GM21367 (cell line): ENCODE results near the gene CNIH1.
"Not testable (repeated sequence)": the region's sequence is repeated elsewhere in the genome, so short reads cannot be mapped to it uniquely, and the experiment has no call there.

Experiments
- ATAC-seq: cut with Tn5 transposase; IDR thresholded peaks from one replicate; pipeline ENCODE4 v1.9.1; 2021; ENCODE audit not compliant: unreplicated experiment

Gene CNIH1

GRCh38 chr14:54470701-54471100 lies 29.5 kb upstream of the CNIH1 start:
- ATAC-seq: no peak

DNA sequence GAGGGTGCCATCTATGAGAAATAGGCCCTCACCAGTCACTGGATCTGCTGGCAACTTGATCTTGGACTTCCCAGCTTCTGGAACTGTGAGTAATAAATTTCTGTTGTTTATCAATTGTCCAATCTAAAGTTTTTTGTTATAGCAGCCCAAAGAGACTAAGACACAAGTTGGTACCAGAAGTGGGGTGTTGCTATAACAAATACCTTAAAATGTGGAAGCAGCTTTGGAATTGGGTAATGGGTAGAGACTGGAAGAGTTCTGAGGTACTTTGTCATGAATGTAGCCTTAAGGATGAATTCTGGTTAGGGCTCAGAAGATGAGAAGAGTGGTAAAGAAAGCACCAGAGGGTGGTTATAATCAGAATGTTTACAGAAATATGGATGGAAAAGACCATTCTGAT lies 26.1 kb upstream of the CNIH1 start:
- ATAC-seq: no peak

DNA sequence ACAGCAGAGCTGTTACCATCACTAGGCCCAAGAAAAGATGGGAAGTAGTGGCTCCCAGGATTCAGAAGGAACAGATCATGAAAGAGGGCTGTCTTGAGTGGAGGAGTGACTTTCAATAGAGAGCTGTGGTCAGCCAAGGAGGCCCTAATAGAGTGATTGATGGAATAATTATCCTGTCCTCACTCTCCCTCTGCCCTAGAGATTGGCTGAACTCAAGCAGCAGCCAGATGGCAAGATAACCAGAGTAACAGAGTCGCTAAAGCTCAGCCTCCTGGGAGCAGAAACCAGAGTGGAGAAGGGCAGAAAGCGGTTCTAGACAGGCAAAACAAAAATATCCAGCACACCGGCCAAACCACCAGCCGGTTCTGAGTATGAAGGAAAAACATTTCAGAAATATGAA lies 24.5 kb upstream of the CNIH1 start:
- no peak for ATAC-seq

DNA sequence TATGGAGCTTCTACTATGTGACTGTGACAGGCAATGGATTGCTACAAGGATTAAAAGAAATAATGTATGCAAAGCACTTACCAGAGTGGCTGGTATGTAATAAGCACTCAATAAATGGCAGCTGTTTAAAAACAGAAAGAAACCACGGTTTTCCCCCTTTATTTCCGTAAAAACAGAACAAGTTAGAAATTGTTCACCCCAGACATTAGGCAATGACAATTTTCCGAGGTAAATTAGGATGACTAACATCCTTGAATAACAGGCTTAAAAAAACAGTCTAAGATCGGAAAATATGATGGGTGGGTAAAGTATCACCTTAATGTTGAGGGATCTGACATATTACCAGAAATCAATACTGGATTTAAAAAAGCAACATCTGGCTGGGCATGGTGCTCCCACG lies 20.9 kb upstream of the CNIH1 start:
- ATAC-seq: no peak

GRCh38 chr14:54459106-54459505 lies 17.9 kb upstream of the CNIH1 start:
- ATAC-seq: no peak

DNA sequence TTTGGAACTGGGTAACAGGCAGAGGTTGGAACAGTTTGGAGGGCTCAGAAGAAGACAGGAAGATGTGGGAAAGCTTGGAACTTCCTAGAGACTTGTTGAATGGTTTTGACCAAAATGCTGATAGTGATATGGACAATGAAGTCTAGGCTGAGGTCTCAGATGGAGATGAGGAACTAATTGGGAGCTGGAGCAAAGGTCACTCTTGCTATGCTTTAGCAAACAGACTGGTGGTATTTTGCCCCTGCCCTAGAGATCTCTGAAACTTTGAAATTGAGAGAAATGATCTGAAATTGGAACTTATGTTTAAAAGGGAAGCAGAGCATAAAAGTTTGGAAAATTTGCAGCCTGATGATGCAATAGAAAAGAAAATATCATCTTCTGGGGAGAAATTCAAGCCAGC lies 17.4 kb upstream of the CNIH1 start:
- not testable (repeated sequence) for ATAC-seq

DNA sequence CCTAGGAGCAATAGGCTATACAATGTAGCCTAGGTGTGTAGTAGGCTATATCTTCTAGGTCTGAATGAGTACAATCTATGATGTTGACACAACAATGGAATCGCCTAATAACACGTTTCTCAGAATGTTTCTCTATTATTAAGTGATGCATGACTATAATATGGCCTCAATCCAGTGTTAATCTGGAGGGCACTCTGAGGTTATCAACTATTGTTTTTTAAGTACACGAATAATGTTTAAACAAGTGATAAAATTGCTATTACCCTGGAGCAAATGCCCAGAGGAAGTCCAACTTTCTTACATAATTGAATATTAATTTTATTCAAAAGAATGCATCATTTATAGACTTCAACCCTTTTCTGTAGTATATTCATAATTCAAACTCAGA lies 16.4 kb upstream of the CNIH1 start:
- ATAC-seq: no peak

GRCh38 chr14:54456820-54457608 lies 15.8 kb upstream of the CNIH1 start:
- ATAC-seq: not testable (repeated sequence)

- no peak for ATAC-seq
Measured at GRCh38 chr14:54455363-54455762, 14.2 kb upstream of the CNIH1 start.

GRCh38 chr14:54453990-54454389 lies 12.8 kb upstream of the CNIH1 start:
- ATAC-seq: not testable (repeated sequence)

- ATAC-seq: no peak
Measured at GRCh38 chr14:54453252-54453651, 12.1 kb upstream of the CNIH1 start.

GRCh38 chr14:54451961-54452360 lies 10.8 kb upstream of the CNIH1 start:
- no peak for ATAC-seq

DNA sequence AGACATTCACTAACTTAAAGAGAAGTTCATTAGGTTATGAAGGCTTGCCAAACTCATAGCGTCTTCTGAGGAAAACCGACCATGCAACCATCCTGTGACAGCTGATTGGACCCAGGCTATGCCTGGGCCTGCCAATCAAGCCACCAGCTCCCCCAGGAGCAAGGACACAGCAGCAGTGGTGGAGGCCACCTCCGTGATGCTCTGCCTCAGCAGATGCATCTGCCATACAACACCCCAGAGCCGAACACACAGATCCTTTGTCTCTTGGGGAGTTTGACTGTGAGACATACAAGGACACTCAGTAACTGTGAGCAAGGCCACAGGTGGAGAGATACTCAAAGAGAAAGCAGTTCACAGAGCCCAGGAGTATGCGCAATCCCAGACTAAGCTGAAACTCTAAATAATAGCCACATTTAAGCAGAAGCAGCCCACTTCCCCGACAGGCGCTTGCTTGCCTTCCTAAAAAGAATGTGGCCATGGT lies 10.0 kb upstream of the CNIH1 start:
- ATAC-seq: no peak

- peak; percentile 62 for ATAC-seq
Measured at GRCh38 chr14:54450535-54450934, 9.4 kb upstream of the CNIH1 start.

DNA sequence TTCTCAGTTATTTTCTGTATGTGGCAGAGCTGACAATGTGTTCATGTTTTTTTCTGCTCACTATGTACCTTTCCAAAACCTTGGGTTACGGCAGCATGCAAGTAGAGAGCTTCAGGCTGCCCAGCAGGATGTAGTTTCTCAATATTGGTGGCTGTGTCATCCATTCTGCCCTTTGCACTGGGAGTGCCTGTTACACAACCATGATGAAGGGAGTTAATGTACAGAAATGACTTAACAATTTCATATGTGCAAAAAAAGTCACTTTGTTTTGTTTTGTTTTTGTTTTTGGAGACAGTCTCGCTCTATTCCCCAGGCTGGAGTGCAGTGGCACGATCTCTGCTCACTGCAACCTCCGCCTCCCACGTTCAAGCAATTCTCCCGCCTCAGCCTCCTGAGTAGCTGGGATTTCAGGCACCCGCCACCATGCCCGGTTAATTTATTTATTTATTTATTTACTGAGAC lies 6.1 kb upstream of the CNIH1 start:
- ATAC-seq: no peak

- no peak for ATAC-seq
Measured at GRCh38 chr14:54446161-54446693, 5.1 kb upstream of the CNIH1 start.

DNA sequence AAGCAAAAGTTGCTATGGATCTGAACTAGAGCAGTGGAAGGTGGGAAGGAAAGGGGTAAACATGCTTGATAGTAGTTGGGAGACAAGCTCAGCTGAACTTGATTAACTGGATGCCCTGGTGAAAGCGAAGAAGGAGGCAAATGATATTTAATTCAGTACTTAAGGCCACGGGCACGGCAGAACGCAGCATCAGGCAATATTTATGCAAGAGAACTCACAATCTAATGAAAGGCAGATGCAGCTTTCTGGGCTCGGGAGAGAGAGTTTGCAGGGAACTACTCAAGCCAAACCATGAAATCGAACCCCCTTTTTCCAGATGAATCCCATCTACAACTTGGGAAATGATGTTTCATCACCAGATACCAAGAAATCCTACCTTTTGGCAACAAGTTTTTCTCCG lies 3.5 kb upstream of the CNIH1 start:
- ATAC-seq: no peak

DNA sequence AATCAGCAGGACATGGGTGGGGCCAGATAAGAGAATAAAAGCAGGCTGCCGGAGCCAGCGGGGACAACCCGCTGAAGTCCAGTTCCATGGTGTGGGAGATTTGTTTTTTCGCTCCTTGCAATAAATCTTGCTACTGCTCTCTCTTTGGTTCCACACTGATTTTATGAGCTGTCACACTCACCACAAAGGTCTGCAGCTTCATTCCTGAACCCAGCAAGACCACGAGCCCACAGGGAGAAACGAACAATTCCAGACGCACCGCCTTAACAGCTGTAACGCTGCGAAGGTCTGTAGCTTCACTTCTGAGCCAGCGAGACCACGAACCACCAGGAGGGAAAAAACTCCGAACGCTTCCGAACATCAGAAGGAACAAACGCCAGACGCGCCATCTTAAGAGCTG lies 2.8 kb upstream of the CNIH1 start:
- no peak for ATAC-seq

- not testable (repeated sequence) for ATAC-seq
Measured at GRCh38 chr14:54442961-54443360, 1.8 kb upstream of the CNIH1 start.

- no peak for ATAC-seq
Measured at GRCh38 chr14:54440476-54440872, 700 bp downstream of the CNIH1 start.

GRCh38 chr14:54440037-54440436 lies 1.1 kb downstream of the CNIH1 start:
- ATAC-seq: no peak

DNA sequence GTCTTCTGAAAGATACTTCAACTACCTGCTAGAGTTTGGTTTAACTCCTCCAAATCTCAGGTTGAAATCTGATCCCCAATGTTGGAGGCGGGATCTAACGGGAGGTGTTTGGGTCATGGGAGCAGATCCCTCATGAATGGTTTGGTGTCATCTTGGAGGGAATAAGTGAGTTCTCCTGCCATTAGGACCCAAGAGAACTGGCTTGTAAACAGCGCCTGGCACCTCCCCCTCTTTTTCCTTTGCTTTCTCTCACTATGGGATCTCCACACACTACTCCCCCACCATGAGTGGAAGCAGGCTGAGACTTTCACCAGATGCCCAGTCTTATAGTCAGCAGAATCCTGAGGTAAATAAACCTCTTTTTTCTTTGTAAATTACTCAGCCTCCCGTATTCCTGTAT lies 2.5 kb downstream of the CNIH1 start:
- no peak for ATAC-seq

GRCh38 chr14:54437954-54438353 lies 3.2 kb downstream of the CNIH1 start:
- not testable (repeated sequence) for ATAC-seq
